ENCODE results near the gene RPA1.
"Not testable (repeated sequence)": the region's sequence is repeated elsewhere in the genome, so short reads cannot be mapped to it uniquely, and the experiment has no call there.

RPA1 gene

DNA sequence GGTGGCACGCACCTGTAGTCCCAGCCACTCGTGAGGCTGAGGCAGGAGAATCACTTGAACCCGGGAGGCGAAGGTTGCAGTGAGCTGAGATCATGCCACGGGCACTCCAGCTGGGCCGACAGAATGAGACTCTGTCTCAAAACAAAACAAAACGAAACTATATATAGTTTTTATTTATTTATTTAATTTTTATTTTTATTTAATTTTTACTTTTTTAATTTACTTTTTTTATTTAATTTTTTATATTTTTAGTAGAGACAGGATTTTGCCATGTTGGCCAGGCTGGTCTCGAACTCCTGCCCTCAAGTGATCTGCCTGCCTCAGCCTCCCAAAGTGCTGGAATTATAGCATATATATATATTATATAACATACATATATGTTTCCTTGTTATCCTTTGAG lies 26.7 kb downstream of the RPA1 start:
- not testable (repeated sequence) for ATAC-seq, H3K27me3 Mint-ChIP-seq, H3K27ac Mint-ChIP-seq, H3K4me1 Mint-ChIP-seq, DNase-seq, H3K9me3 Mint-ChIP-seq, H3K4me3 Mint-ChIP-seq

DNA sequence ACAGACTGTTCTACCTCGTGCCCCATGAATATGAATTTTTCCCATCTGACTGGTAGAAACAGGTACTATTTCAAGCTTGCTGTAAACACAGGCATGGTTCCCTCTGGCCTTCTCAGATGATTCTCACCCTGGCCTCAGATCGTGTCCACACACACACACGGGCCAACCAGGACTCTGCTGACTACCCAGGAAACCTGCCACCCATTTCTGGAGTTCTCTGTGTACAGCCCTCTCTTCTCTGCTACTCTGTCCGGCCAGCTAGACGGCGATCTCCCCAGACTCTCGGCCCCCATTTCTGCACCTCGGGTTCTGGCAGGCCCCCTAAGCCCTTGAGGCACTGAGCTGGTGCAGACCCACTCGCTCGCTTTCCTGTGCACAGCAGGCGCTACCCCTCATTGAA lies 31.2 kb downstream of the RPA1 start:
- ATAC-seq (no peak), DNase-seq (no peak)
- Mint-ChIP-seq H3K9me3 (no peaks in the 10 kb centered on the region), H3K27ac (no peak overlapping the region), H3K27me3 (no peaks in the 10 kb centered on the region), H3K4me1 (peaks cover 5% of the 10 kb centered on the region), H3K4me3 (no peak overlapping the region)

DNA sequence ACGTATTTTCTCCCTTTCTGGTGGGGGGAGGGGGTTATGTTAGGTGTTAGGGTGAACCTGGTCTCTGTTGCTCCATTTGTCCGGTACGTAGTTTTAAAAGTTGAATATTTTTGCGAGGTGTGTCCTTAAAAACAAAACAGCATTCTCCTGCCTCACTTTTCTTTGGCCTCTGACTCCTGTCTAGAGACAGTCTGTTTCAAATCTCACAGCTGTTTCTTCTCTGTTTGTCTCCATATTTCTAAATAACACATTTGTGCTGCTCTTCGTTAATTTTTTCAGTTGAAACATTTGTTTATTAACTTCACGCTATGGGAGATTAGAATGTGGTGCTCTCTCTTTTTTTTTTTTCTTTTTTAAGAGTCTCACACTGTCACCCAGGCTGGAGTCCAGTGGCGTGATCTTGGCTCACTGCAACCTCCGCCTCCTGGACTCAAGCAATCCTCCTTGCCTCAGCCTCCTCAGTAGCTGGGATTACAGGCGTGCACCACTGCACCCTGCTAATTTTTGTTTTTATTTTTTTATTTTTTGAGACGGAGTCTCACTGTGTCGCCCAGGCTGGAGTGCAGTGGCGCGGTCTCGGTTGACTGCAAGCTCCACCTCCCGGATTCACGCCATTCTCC lies 31.7 kb downstream of the RPA1 start:
- DNase-seq (no peak), ATAC-seq (no peak)
- no peak overlapping the region for H3K4me3 Mint-ChIP-seq
- H3K9me3 Mint-ChIP-seq: no peaks in the 10 kb centered on the region
- H3K27me3 Mint-ChIP-seq: no peaks in the 10 kb centered on the region
- peaks cover 5% of the 10 kb centered on the region for H3K4me1 Mint-ChIP-seq
- peak overlapping the region; percentile 5 to 51 for H3K27ac Mint-ChIP-seq

DNA sequence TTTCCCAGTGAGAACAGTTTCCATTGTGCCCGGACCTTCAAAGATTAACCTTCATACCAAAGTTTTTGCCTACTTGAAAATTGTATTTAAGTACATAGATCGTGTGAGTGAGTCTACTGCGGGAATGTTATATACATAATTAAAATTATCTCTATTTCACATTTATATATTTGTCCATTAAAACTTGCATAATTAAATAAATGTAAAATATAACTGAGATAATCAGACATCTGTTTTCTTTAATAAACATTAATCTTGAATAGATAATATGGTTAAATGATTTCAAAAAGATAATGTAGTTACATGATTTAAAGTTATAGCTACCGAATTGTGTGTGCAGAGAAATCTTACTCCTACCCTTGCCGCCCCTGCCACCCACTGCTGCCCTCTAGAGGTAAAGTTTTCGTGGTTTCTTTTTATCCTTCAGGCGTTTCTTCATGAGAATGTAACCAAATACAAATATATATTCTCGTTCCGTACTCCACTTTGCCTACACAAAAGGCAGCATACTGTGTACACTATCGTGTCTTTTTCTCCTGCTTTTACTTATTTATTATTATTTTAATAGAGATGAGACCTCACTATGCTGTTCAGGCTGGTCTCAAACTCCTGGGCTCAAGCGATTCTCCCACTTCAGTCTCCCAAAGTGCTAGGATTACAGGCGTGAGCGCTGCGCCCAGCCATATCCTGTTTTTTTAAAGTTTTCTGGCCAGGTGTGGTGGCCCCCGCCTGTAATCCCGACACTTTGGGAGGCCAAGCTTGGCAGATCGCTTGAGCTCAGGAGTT lies 35.6 kb downstream of the RPA1 start:
- peak; percentile 54 for ATAC-seq
- H3K27ac Mint-ChIP-seq: no peak overlapping the region
- no peak overlapping the region for H3K4me3 Mint-ChIP-seq
- DNase-seq: peak; percentile 41 to 42
- H3K4me1 Mint-ChIP-seq: peaks cover 20% of the 10 kb centered on the region
- no peaks in the 10 kb centered on the region for H3K27me3 Mint-ChIP-seq
- no peaks in the 10 kb centered on the region for H3K9me3 Mint-ChIP-seq

GRCh38 chr17:1867307-1867706 lies 37.5 kb downstream of the RPA1 start:
- no peaks in the 10 kb centered on the region for H3K27me3 Mint-ChIP-seq
- ATAC-seq: no peak
- peaks cover 38% of the 10 kb centered on the region for H3K4me1 Mint-ChIP-seq
- no peaks in the 10 kb centered on the region for H3K9me3 Mint-ChIP-seq
- H3K4me3 Mint-ChIP-seq: no peak overlapping the region
- H3K27ac Mint-ChIP-seq: peak overlapping the region; percentile 8 to 14
- no peak for DNase-seq

- H3K4me1 Mint-ChIP-seq: peaks cover 46% of the 10 kb centered on the region
- no peaks in the 10 kb centered on the region for H3K27me3 Mint-ChIP-seq
- no peak overlapping the region for H3K27ac Mint-ChIP-seq
- no peak for DNase-seq
- ATAC-seq: no peak
- H3K4me3 Mint-ChIP-seq: no peak overlapping the region
- H3K9me3 Mint-ChIP-seq: no peaks in the 10 kb centered on the region
Measured at GRCh38 chr17:1868090-1868489, 38.3 kb downstream of the RPA1 start.

DNA sequence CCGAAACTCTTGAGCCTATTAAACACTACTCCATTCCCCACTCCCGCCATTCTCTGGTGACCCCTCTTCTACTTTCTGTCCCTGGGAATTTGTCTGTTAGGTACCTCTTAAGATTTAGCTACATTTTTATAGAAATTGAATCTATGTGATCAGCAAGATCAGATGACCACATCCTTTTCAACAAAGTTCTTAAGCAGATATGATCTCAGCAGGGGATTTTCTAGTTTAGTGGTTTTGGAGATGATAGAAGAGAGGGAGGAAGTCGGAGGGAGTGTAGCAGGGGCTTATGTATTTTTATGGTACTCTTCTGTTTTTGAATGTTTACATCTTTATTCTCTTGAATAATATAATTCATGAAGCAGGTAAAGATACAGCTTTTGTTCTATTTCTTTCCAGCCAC lies 40.8 kb downstream of the RPA1 start:
- DNase-seq (no peak), ATAC-seq (peak; percentile 80)
- Mint-ChIP-seq H3K27ac (peak overlapping the region; percentile 76 to 100), H3K4me3 (peak overlapping the region; percentile 70 to 84), H3K27me3 (no peaks in the 10 kb centered on the region), H3K4me1 (peaks cover 61% of the 10 kb centered on the region), H3K9me3 (no peaks in the 10 kb centered on the region)

GRCh38 chr17:1871756-1872155 lies 42.0 kb downstream of the RPA1 start:
- Mint-ChIP-seq H3K4me1 (peaks cover 61% of the 10 kb centered on the region), H3K27ac (peak overlapping the region; percentile 74 to 99), H3K4me3 (peak overlapping the region; percentile 70 to 84), H3K27me3 (no peaks in the 10 kb centered on the region), H3K9me3 (no peaks in the 10 kb centered on the region)
- peak; percentile 35 for ATAC-seq
- peak in 1 of 2 donors; percentile 35 for DNase-seq

- Mint-ChIP-seq H3K4me1 (peaks cover 66% of the 10 kb centered on the region), H3K9me3 (no peaks in the 10 kb centered on the region), H3K27me3 (no peaks in the 10 kb centered on the region), H3K4me3 (peak overlapping the region; percentile 70 to 84), H3K27ac (peak overlapping the region; percentile 74 to 99)
- no peak for DNase-seq
- ATAC-seq: no peak
Measured at GRCh38 chr17:1872254-1872653, 42.4 kb downstream of the RPA1 start.

GRCh38 chr17:1872976-1873375 lies 43.2 kb downstream of the RPA1 start:
- Mint-ChIP-seq H3K4me1 (peaks cover 69% of the 10 kb centered on the region), H3K27ac (peak overlapping the region; percentile 74 to 99), H3K9me3 (no peaks in the 10 kb centered on the region), H3K27me3 (no peaks in the 10 kb centered on the region), H3K4me3 (peak overlapping the region; percentile 73 to 84)
- DNase-seq (peak in 1 of 2 donors; percentile 25), ATAC-seq (peak; percentile 72)

DNA sequence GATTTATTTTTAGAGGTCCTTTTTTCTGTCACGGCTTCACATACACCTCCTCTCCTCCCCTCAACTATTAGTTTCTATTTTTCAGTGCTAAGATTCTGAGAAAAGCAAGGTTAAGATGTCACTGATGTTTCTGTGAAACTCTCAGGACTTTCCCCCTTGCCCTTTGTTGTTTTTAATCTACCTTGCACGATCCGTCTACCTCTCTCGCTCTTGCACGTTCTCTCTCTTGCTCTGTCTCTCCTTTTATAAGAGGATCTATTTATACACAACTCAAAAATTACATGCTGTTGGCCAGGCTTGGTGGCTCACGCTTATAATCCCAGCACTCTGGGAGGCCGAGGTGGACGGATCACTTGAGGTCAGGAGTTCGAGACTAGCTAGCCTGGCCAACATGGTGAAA lies 43.6 kb downstream of the RPA1 start:
- H3K9me3 Mint-ChIP-seq: no peaks in the 10 kb centered on the region
- ATAC-seq (peak; percentile 89), DNase-seq (peak; percentile 41 to 45)
- peaks cover 73% of the 10 kb centered on the region for H3K4me1 Mint-ChIP-seq
- no peaks in the 10 kb centered on the region for H3K27me3 Mint-ChIP-seq
- H3K27ac Mint-ChIP-seq: peak overlapping the region; percentile 74 to 99
- H3K4me3 Mint-ChIP-seq: peak overlapping the region; percentile 73 to 84

- no peak for DNase-seq
- H3K4me3 Mint-ChIP-seq: no peak overlapping the region
- H3K4me1 Mint-ChIP-seq: peaks cover 59% of the 10 kb centered on the region
- no peak overlapping the region for H3K27ac Mint-ChIP-seq
- H3K9me3 Mint-ChIP-seq: no peaks in the 10 kb centered on the region
- no peaks in the 10 kb centered on the region for H3K27me3 Mint-ChIP-seq
- no peak for ATAC-seq
Measured at GRCh38 chr17:1875597-1875996, 45.8 kb downstream of the RPA1 start.

- Mint-ChIP-seq H3K4me3 (no peak overlapping the region), H3K27ac (no peak overlapping the region), H3K4me1 (peaks cover 30% of the 10 kb centered on the region), H3K27me3 (no peaks in the 10 kb centered on the region), H3K9me3 (no peaks in the 10 kb centered on the region)
- DNase-seq (no peak), ATAC-seq (no peak)
Measured at GRCh38 chr17:1878419-1879121, 48.8 kb downstream of the RPA1 start.

- no peak for ATAC-seq
- peaks cover 14% of the 10 kb centered on the region for H3K4me1 Mint-ChIP-seq
- no peaks in the 10 kb centered on the region for H3K27me3 Mint-ChIP-seq
- H3K27ac Mint-ChIP-seq: no peak overlapping the region
- H3K9me3 Mint-ChIP-seq: no peaks in the 10 kb centered on the region
- DNase-seq: no peak
- no peak overlapping the region for H3K4me3 Mint-ChIP-seq
Measured at GRCh38 chr17:1880851-1881630, 51.2 kb downstream of the RPA1 start.

DNA sequence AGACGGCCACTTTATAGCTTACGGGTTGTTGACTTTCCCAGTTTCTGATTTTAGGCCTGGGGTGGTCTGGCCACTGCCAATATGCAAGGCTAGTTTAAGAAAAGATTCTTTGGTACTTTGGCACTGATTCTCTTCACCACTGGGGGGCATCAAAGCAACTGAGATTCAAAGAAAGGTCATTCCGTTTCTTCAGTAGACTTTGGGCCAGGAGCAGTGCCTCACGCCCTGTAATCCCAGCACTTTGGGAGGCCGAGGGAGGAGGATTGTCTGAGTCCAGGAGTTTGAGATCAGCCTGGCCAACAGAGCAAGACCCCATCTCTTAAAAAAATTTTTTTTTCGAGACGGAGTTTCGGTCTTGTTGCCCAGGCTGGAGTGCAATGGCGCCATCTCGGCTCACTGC lies 53.0 kb downstream of the RPA1 start:
- ATAC-seq (no peak), DNase-seq (no peak)
- Mint-ChIP-seq H3K9me3 (no peaks in the 10 kb centered on the region), H3K4me1 (peaks cover 6% of the 10 kb centered on the region), H3K27me3 (no peaks in the 10 kb centered on the region), H3K4me3 (no peak overlapping the region), H3K27ac (no peak overlapping the region)
